Keratinocyte (primary cell): Measurements from ENCODE around the gene UCN2.

Experiments
- EZH2 ChIP-seq: IDR thresholded peaks from one replicate; pipeline ENCODE4 v1.6.1; 2012; ENCODE audit warnings: inconsistent platforms, mild to moderate bottlenecking, low read length, moderate library complexity
- TF ChIP-seq, protein P1 (sequence below), 3 experiments: IDR thresholded peaks in 1 of 3; conservative IDR thresholded peaks in 1 of 3; optimal IDR thresholded peaks in 1 of 3; 2 replicates in 2 of 3; 3 replicates in 1 of 3; pipeline versions ENCODE3 to v1.5.1; 2011; ENCODE audit warnings: low read length in 3 of 3, mild to moderate bottlenecking in 3 of 3, moderate library complexity in 2 of 3, control low read depth in 1 of 3, inconsistent platforms in 1 of 3; ENCODE audit not compliant: insufficient read depth in 2 of 3; ENCODE audit errors: extremely low read depth in 1 of 3

DNA sequence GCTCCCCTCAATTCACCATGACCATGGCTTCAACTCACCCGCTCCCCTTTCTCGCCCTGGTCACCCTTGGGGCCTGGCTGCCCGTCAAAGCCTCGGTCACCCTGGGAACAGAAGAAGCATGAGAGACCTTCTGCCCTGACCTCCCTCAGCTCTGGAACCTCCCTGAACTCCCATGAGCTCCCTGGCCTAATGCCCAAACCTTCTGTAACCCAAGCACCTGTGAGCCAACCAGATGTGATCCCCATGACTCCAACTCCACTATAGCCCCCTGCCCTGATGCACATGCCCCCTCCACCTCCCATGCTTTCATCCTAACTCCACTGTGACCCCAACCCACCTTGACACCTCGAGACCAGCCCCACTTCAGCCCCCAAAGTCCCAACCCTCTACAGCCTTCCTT lies 3.5 kb upstream of the UCN2 start:
- TF ChIP-seq, protein P1, sequence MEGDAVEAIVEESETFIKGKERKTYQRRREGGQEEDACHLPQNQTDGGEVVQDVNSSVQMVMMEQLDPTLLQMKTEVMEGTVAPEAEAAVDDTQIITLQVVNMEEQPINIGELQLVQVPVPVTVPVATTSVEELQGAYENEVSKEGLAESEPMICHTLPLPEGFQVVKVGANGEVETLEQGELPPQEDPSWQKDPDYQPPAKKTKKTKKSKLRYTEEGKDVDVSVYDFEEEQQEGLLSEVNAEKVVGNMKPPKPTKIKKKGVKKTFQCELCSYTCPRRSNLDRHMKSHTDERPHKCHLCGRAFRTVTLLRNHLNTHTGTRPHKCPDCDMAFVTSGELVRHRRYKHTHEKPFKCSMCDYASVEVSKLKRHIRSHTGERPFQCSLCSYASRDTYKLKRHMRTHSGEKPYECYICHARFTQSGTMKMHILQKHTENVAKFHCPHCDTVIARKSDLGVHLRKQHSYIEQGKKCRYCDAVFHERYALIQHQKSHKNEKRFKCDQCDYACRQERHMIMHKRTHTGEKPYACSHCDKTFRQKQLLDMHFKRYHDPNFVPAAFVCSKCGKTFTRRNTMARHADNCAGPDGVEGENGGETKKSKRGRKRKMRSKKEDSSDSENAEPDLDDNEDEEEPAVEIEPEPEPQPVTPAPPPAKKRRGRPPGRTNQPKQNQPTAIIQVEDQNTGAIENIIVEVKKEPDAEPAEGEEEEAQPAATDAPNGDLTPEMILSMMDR (optimal IDR thresholded peaks at IDR 0.05 in 1 of 3, IDR thresholded peaks at IDR 0.05 in 1 of 3, conservative IDR thresholded peaks at IDR 0.05 in 1 of 3; ENCODE audit: extremely low read depth in 1 of 3, insufficient read depth in 2 of 3, low read length in 3 of 3): no peak
- TF ChIP-seq EZH2: no peak
